GM23338 (cell line): ENCODE results near the gene WNT9A. TPM values are rescaled to one million over a fixed set of nuclear protein-coding genes. Genes with fewer than 3 reads are reported as not detected.
"Not testable (repeated sequence)": the region's sequence is repeated elsewhere in the genome, so short reads cannot be mapped to it uniquely, and the experiment has no call there.

Experiments used
- ATAC-seq: fragments of 200-7000 bp; cut with Tn5 transposase; 3 replicates; pipeline ENCODE4 v1.9.1; 2020
- DNase-seq: peaks from one replicate; pipeline ENCODE4 v3.0.0-alpha.2; 2015; ENCODE audit warnings: low spot score
- H2AFZ ChIP-seq: fragments of 200-600 bp; sonication (generic); 2 replicates; pipeline ENCODE4 v1.8.0; 2016; ENCODE audit warnings: antibody characterized with exemption, mild to moderate bottlenecking, moderate library complexity
- H3F3A ChIP-seq: fragments of 200-600 bp; sonication (generic); replicated peaks from 2 replicates; pipeline ENCODE4 v1.8.0; 2017; ENCODE audit warnings: antibody characterized with exemption, mixed run types, low read depth
- H3K27ac ChIP-seq: fragments of 200-600 bp; sonication (generic); 2 replicates; pipeline ENCODE4 v1.6.1; 2016; ENCODE audit warnings: low read depth
- H3K27me3 ChIP-seq: fragments of 200-600 bp; sonication (generic); 2 replicates; pipeline ENCODE4 v1.8.0; 2016; ENCODE audit warnings: mild to moderate bottlenecking, mixed run types, moderate library complexity; ENCODE audit not compliant: insufficient read depth
- H3K36me3 ChIP-seq: fragments of 200-600 bp; sonication (generic); 2 replicates; pipeline ENCODE4 v1.8.0; 2016; ENCODE audit warnings: mild to moderate bottlenecking; ENCODE audit not compliant: insufficient read depth
- H3K4me1 ChIP-seq: fragments of 200-600 bp; sonication (generic); 2 replicates; pipeline ENCODE4 v1.8.0; 2016; ENCODE audit warnings: mild to moderate bottlenecking, moderate library complexity; ENCODE audit not compliant: insufficient read depth
- H3K4me2 ChIP-seq: fragments of 200-600 bp; sonication (generic); 2 replicates; pipeline ENCODE4 v1.7.1; 2017; ENCODE audit warnings: mixed run types
- H3K4me3 ChIP-seq: fragments of 200-600 bp; sonication (generic); 2 replicates; pipeline ENCODE4 v1.6.1; 2016; ENCODE audit warnings: mixed run types
- H3K79me2 ChIP-seq: fragments of 200-600 bp; sonication (generic); replicated peaks from 2 replicates; pipeline ENCODE4 v1.8.0; 2017; ENCODE audit warnings: mild to moderate bottlenecking; ENCODE audit not compliant: insufficient read depth
- H3K9me2 ChIP-seq: fragments of 200-600 bp; sonication (generic); 2 replicates; pipeline ENCODE4 v1.8.0; 2017; ENCODE audit not compliant: insufficient read depth
- H4K20me1 ChIP-seq: fragments of 200-600 bp; sonication (generic); replicated peaks from 2 replicates; pipeline ENCODE4 v1.8.0; 2017; ENCODE audit warnings: mild to moderate bottlenecking; ENCODE audit not compliant: insufficient read depth
- H3K27ac Mint-ChIP-seq: 2 replicates; pipeline ENCODE4 v1.8.0; 2020; ENCODE audit warnings: inconsistent platforms, mild to moderate bottlenecking, moderate library complexity, mixed read lengths
- H3K27me3 Mint-ChIP-seq: 3 replicates; pipeline ENCODE4 v1.8.0; 2022; ENCODE audit warnings: low read depth, mild to moderate bottlenecking, moderate library complexity, mixed read lengths, inconsistent platforms; ENCODE audit not compliant: insufficient read depth, poor library complexity
- H3K36me3 Mint-ChIP-seq: 3 replicates; pipeline ENCODE4 v1.8.0; 2021; ENCODE audit warnings: low read depth, mild to moderate bottlenecking, inconsistent platforms, moderate library complexity, mixed read lengths
- H3K4me1 Mint-ChIP-seq: 3 replicates; pipeline ENCODE4 v1.8.0; 2020; ENCODE audit warnings: mild to moderate bottlenecking, inconsistent platforms, mixed read lengths
- H3K4me3 Mint-ChIP-seq: 3 replicates; pipeline ENCODE4 v1.8.0; 2021; ENCODE audit warnings: moderate library complexity, mild to moderate bottlenecking, inconsistent platforms, mixed read lengths
- H3K9me3 Mint-ChIP-seq: 3 replicates; pipeline ENCODE4 v1.8.0; 2020; ENCODE audit warnings: moderate library complexity, mild to moderate bottlenecking, inconsistent platforms, mixed read lengths
- CTCF ChIP-seq, 2 experiments: fragments of 200-600 bp in 1 of 2; sonication (generic) in 1 of 2; conservative IDR thresholded peaks; 2 replicates each; pipeline versions ENCODE4 v1.5.1 to v1.6.1; 2016 to 2017; ENCODE audit warnings: antibody characterized with exemption in 2 of 2, low read depth in 2 of 2, mild to moderate bottlenecking in 2 of 2, moderate library complexity in 1 of 2
- EZH2 ChIP-seq: fragments of 200-600 bp; sonication (generic); IDR thresholded peaks from one replicate; pipeline ENCODE4 v1.8.0; 2017; ENCODE audit warnings: antibody characterized with exemption, mild to moderate bottlenecking, low read depth; ENCODE audit not compliant: unreplicated experiment
- EZH2phosphoT487 ChIP-seq: fragments of 200-600 bp; sonication (generic); IDR thresholded peaks from one replicate; pipeline ENCODE4 v1.8.1; 2018; ENCODE audit warnings: antibody characterized with exemption; ENCODE audit not compliant: unreplicated experiment
- JUNB ChIP-seq: IDR thresholded peaks from one replicate; pipeline ENCODE4 v1.6.1; 2016; ENCODE audit warnings: antibody characterized with exemption; ENCODE audit not compliant: unreplicated experiment
- NANOG ChIP-seq: IDR thresholded peaks from 2 replicates; pipeline ENCODE4 v1.6.1; 2016; ENCODE audit warnings: antibody characterized with exemption, borderline replicate concordance
- POLR2AphosphoS5 ChIP-seq: IDR thresholded peaks from 2 replicates; pipeline ENCODE4 v1.6.1; 2016; ENCODE audit warnings: antibody characterized with exemption, low read depth
- REST ChIP-seq: IDR thresholded peaks from one replicate; pipeline ENCODE4 v1.6.1; 2018; ENCODE audit warnings: antibody characterized with exemption; ENCODE audit not compliant: unreplicated experiment
- STAT1 ChIP-seq: IDR thresholded peaks from one replicate; pipeline ENCODE4 v1.6.1; 2016; ENCODE audit warnings: antibody characterized with exemption; ENCODE audit not compliant: unreplicated experiment
- ZNF114 ChIP-seq: fragments of 250-450 bp; sonication (Bioruptor Pico); IDR thresholded peaks from 2 replicates; pipeline ENCODE4 v1.5.0; 2020; ENCODE audit warnings: mild to moderate bottlenecking, moderate library complexity
- ZNF331 ChIP-seq: fragments of 250-450 bp; sonication (Bioruptor Pico); IDR thresholded peaks from 2 replicates; pipeline ENCODE4 v1.5.0; 2020; ENCODE audit warnings: low read depth, mild to moderate bottlenecking, moderate library complexity
- polyA plus RNA-seq: library from polyadenylated mRNA; unstranded; fragments of >200 nt; fragmentation: Nextera tagmentation; extraction: Ambion mirVana; gene quantifications from 2 replicates; pipeline ENCODE4 v1.2.1, GENCODE V29; 2016
- total RNA-seq: library from RNA; depleted of rRNA; stranded (reverse); fragments of >200 nt; shearing (Covaris generic); gene quantifications from 2 replicates; pipeline ENCODE4 v1.2.3, GENCODE V29; 2014
- TF ChIP-seq, protein P1 (sequence below): IDR thresholded peaks from 2 replicates; pipeline ENCODE4 v1.6.1; 2016; ENCODE audit warnings: antibody characterized with exemption

The WNT9A gene
- total and polyA plus RNA-seq, 2 experiments from 2014 or later, result 0.06 to 2.0 TPM

DNA sequence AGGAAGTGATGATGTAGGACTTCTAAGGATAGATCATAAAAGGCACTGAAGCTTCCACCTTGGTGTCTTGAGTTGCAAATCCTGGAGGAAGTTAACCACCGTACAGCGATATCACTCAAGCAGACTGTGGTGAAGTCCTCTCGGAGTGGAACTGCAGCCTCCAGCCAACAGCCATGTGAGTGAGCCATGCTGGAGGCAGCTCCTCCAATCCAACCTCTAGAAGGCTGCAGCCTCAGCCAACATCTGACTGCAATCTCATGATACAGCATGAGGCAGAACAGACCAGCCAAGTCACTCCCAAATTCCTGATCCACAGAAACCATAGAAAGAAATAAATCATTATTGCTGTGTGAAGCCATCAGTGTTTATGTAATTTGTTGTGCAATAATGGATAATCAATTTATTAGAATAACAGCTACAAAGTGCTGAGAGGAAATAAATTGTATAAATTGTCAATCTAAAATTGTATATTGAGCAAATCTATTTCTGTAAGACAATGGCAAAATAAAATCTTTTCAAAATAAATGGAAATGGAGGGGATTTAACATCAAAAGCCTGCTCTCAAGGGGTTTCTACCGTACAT is 67.3 kb downstream of the WNT9A start (continued):
- TF ChIP-seq STAT1 (no peak), POLR2AphosphoS5 (no peak), EZH2 (no peak), ZNF331 (CRISPR knock-in tag) (no peak), JUNB (no peak), CTCF (conservative IDR thresholded peaks at IDR 0.05; ENCODE audit: low read depth in 2 of 2) (no peak)

- H3K4me2 ChIP-seq, H3K4me3 Mint-ChIP-seq, H3F3A ChIP-seq, H3K27me3 ChIP-seq, H3K36me3 ChIP-seq, H3K4me1 ChIP-seq, H3K27ac Mint-ChIP-seq, H3K79me2 ChIP-seq, H3K27ac ChIP-seq, H3K9me3 Mint-ChIP-seq, H3K4me1 Mint-ChIP-seq, DNase-seq, H3K36me3 Mint-ChIP-seq, H3K4me3 ChIP-seq, H4K20me1 ChIP-seq, H3K27me3 Mint-ChIP-seq, ATAC-seq, H2AFZ ChIP-seq, H3K9me2 ChIP-seq: not testable (repeated sequence)
These were observed 69.9 kb downstream of the WNT9A start for GRCh38 chr1:227877810-227878209.

GRCh38 chr1:227871892-227872291 is 75.8 kb downstream of the WNT9A start:
- H4K20me1 ChIP-seq, H3K4me3 Mint-ChIP-seq, H3K4me1 ChIP-seq, H3K79me2 ChIP-seq, H3K9me2 ChIP-seq, H3K27ac ChIP-seq, H3K27ac Mint-ChIP-seq, H3K4me2 ChIP-seq, DNase-seq, H3K4me3 ChIP-seq, H3K27me3 Mint-ChIP-seq, H3F3A ChIP-seq, H2AFZ ChIP-seq, H3K4me1 Mint-ChIP-seq, H3K27me3 ChIP-seq, H3K36me3 Mint-ChIP-seq, H3K36me3 ChIP-seq, ATAC-seq: not testable (repeated sequence)
- peaks cover 20% of the 10 kb centered on the region; the same call in 1 of the 3 replicates for H3K9me3 Mint-ChIP-seq

- Histone ChIP-seq H3K79me2 (no peaks in the 10 kb centered on the region), H3K27me3 (no peaks in the 10 kb centered on the region), H3K4me3 (no peak overlapping the region), H3K9me2 (no peaks in the 10 kb centered on the region), H3K4me2 (no peak overlapping the region), H2AFZ (no peak overlapping the region), H3K4me1 (no peaks in the 10 kb centered on the region), H4K20me1 (no peaks in the 10 kb centered on the region), H3K36me3 (no peaks in the 10 kb centered on the region), H3F3A (no peaks in the 10 kb centered on the region), H3K27ac (no peak overlapping the region)
- Mint-ChIP-seq H3K27me3 (peaks cover 2% of the 10 kb centered on the region), H3K27ac (no peak overlapping the region), H3K4me3 (no peak overlapping the region), H3K9me3 (peaks cover 20% of the 10 kb centered on the region; the same call in 1 of the 3 replicates), H3K4me1 (no peaks in the 10 kb centered on the region; the same call in 2 of the 3 replicates), H3K36me3 (no peaks in the 10 kb centered on the region)
- ATAC-seq (no peak), DNase-seq (no peak)
- TF ChIP-seq ZNF114 (CRISPR knock-in tag) (no peak), REST (no peak), STAT1 (no peak), EZH2 (no peak), NANOG (no peak), EZH2phosphoT487 (no peak), ZNF331 (CRISPR knock-in tag) (no peak)
- TF ChIP-seq, protein P1, sequence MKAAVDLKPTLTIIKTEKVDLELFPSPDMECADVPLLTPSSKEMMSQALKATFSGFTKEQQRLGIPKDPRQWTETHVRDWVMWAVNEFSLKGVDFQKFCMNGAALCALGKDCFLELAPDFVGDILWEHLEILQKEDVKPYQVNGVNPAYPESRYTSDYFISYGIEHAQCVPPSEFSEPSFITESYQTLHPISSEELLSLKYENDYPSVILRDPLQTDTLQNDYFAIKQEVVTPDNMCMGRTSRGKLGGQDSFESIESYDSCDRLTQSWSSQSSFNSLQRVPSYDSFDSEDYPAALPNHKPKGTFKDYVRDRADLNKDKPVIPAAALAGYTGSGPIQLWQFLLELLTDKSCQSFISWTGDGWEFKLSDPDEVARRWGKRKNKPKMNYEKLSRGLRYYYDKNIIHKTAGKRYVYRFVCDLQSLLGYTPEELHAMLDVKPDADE, result no peak
These were observed 77.4 kb downstream of the WNT9A start for GRCh38 chr1:227870366-227870765.
